SK-N-MC (cell line): Measurements from ENCODE around the gene KDM4B.

Experiments used
- DNase-seq: peaks from one replicate; pipeline ENCODE4 v3.0.0-alpha.2; 2011; ENCODE audit warnings: low read depth, low spot score
- H3K27ac ChIP-seq: fragments of 200-600 bp; sonication (generic); 2 replicates; pipeline ENCODE4 v1.5.1; 2016; ENCODE audit warnings: mixed run types
- H3K36me3 ChIP-seq: fragments of 200-600 bp; sonication (generic); 2 replicates; pipeline ENCODE4 v1.6.1; 2017; ENCODE audit warnings: antibody characterized with exemption, low read length, mixed read lengths; ENCODE audit not compliant: insufficient read depth
- H3K4me3 ChIP-seq: fragments of 200-600 bp; sonication (generic); 2 replicates; pipeline ENCODE4 v1.5.1; 2016
- H3K9ac ChIP-seq: fragments of 200-600 bp; sonication (generic); 2 replicates; pipeline ENCODE4 v1.8.0; 2017; ENCODE audit warnings: mixed run types, mixed read lengths; ENCODE audit not compliant: insufficient read length
- H3K9me3 ChIP-seq: fragments of 200-600 bp; sonication (generic); 2 replicates; pipeline ENCODE4 v1.6.1; 2017; ENCODE audit warnings: low read depth, mild to moderate bottlenecking, antibody characterized with exemption, low read length, moderate library complexity, mixed read lengths
- EZH2 ChIP-seq: fragments of 200-600 bp; sonication (generic); IDR thresholded peaks from one replicate; pipeline ENCODE4 v1.6.1; 2017; ENCODE audit warnings: antibody characterized with exemption
- FOXP2 ChIP-seq: optimal IDR thresholded peaks from 2 replicates; pipeline ENCODE3; 2011; ENCODE audit warnings: mild to moderate bottlenecking, moderate library complexity; ENCODE audit not compliant: insufficient read depth; ENCODE audit errors: extremely low read length, control extremely low read depth
- POLR2AphosphoS5 ChIP-seq: IDR thresholded peaks from 2 replicates; pipeline ENCODE4 v1.6.1; 2012; ENCODE audit warnings: mild to moderate bottlenecking, low read depth, low read length, borderline replicate concordance

The KDM4B gene

GRCh38 chr19:5006201-5006600 is 37.3 kb downstream of the KDM4B start:
- TF ChIP-seq POLR2AphosphoS5 (no peak), FOXP2 (no peak), EZH2 (no peak)
- no peak for DNase-seq
- Histone ChIP-seq H3K36me3 (no peaks in the 10 kb centered on the region), H3K9me3 (no peaks in the 10 kb centered on the region), H3K9ac (no peak overlapping the region), H3K27ac (no peak overlapping the region), H3K4me3 (no peak overlapping the region)

GRCh38 chr19:5006821-5007220 is 37.9 kb downstream of the KDM4B start:
- H3K4me3 ChIP-seq: no peak overlapping the region
- H3K9ac ChIP-seq: no peak overlapping the region
- no peak for DNase-seq
- TF ChIP-seq POLR2AphosphoS5 (no peak), EZH2 (no peak), FOXP2 (no peak)
- H3K36me3 ChIP-seq: no peaks in the 10 kb centered on the region
- no peaks in the 10 kb centered on the region for H3K9me3 ChIP-seq
- no peak overlapping the region for H3K27ac ChIP-seq

GRCh38 chr19:5011476-5012238 is 42.7 kb downstream of the KDM4B start:
- no peak overlapping the region for H3K4me3 ChIP-seq
- no peaks in the 10 kb centered on the region for H3K36me3 ChIP-seq
- TF ChIP-seq EZH2 (no peak), POLR2AphosphoS5 (no peak)
- H3K27ac ChIP-seq: no peak overlapping the region
- H3K9ac ChIP-seq: no peak overlapping the region
- no peak for DNase-seq
- H3K9me3 ChIP-seq: no peaks in the 10 kb centered on the region

GRCh38 chr19:5012688-5013457 is 44.0 kb downstream of the KDM4B start:
- H3K36me3 ChIP-seq: no peaks in the 10 kb centered on the region
- no peak overlapping the region for H3K27ac ChIP-seq
- TF ChIP-seq POLR2AphosphoS5: no peak
- no peak for TF ChIP-seq EZH2
- TF ChIP-seq FOXP2: no peak
- no peak for DNase-seq
- H3K9me3 ChIP-seq: no peaks in the 10 kb centered on the region
- no peak overlapping the region for H3K9ac ChIP-seq
- no peak overlapping the region for H3K4me3 ChIP-seq

- no peak overlapping the region for H3K9ac ChIP-seq
These were observed 44.8 kb downstream of the KDM4B start for GRCh38 chr19:5013761-5014160.

GRCh38 chr19:5014941-5015340 is 46.0 kb downstream of the KDM4B start:
- Histone ChIP-seq H3K9ac (no peak overlapping the region), H3K27ac (no peak overlapping the region), H3K4me3 (no peak overlapping the region), H3K9me3 (no peaks in the 10 kb centered on the region), H3K36me3 (no peaks in the 10 kb centered on the region)
- TF ChIP-seq POLR2AphosphoS5 (no peak), EZH2 (no peak), FOXP2 (no peak)
- no peak for DNase-seq

More at GRCh38 chr19:5013761-5014160, 44.8 kb downstream of the KDM4B start:
- no peaks in the 10 kb centered on the region for H3K9me3 ChIP-seq
- DNase-seq: no peak
- H3K27ac ChIP-seq: no peak overlapping the region
- no peak overlapping the region for H3K4me3 ChIP-seq
- H3K36me3 ChIP-seq: no peaks in the 10 kb centered on the region
- no peak for TF ChIP-seq EZH2
- TF ChIP-seq POLR2AphosphoS5: no peak
- TF ChIP-seq FOXP2: no peak

GRCh38 chr19:5016268-5016667 is 47.4 kb downstream of the KDM4B start:
- no peak for DNase-seq
- no peak for TF ChIP-seq FOXP2
- no peak for TF ChIP-seq EZH2
- TF ChIP-seq POLR2AphosphoS5: no peak
- Histone ChIP-seq H3K9me3 (no peaks in the 10 kb centered on the region), H3K4me3 (no peak overlapping the region), H3K36me3 (no peaks in the 10 kb centered on the region), H3K9ac (no peak overlapping the region), H3K27ac (no peak overlapping the region)

- no peak for TF ChIP-seq EZH2
- TF ChIP-seq POLR2AphosphoS5: no peak
- TF ChIP-seq FOXP2: no peak
- Histone ChIP-seq H3K9me3 (no peaks in the 10 kb centered on the region), H3K27ac (no peak overlapping the region), H3K4me3 (no peak overlapping the region), H3K9ac (no peak overlapping the region), H3K36me3 (no peaks in the 10 kb centered on the region)
- DNase-seq: no peak
These were observed 47.9 kb downstream of the KDM4B start for GRCh38 chr19:5016781-5017180.
